Ureter (tissue), 1 donor: ENCODE results near the gene TIE1. TPM values are rescaled to one million over a fixed set of nuclear protein-coding genes. Genes with fewer than 3 reads are reported as not detected.

Experiments used
- DNase-seq: peaks from one replicate; pipeline ENCODE4 v3.0.0-alpha.2; 2020; ENCODE audit warnings: low spot score
- total RNA-seq: library from RNA; stranded (reverse); gene quantifications from one replicate; pipeline ENCODE4 v1.2.4, GENCODE V29; 2023
- donor health status: DM: yes; HTN: yes; CAD: no.

TIE1 gene
- total RNA-seq, 1 donor from 2014 or later = 21.4 TPM

DNA sequence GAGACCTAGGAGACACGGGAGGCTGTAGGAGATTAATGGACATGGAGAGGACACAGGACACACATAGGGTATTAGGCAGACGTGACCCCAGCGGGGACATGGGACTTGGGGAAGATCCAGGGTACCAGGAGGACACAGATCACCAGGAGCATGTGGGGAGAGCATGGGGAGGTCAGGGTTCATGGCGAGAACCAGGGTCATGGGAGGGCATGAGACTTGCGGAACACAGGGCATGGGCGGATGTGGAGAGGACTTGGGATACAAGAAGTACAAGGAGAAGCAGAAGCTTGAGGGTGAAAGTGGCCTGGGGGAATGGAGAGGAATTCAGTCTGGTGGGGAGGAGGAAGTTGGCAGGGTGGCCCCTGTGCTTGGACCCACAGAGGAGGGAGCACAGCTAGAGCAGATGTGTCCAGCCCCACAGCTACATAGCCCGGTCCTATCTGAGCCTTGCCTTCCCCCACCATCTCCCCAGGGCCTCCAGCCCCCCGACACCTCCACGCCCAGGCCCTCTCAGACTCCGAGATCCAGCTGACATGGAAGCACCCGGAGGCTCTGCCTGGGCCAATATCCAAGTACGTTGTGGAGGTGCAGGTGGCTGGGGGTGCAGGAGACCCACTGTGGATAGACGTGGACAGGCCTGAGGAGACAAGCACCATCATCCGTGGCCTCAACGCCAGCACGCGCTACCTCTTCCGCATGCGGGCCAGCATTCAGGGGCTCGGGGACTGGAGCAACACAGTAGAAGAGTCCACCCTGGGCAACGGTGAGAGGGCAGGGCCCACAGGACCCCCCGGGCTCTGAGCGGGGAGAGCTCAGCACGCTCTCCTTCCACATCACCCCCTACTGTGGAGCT, 12.1 kb downstream of the TIE1 start:
- DNase-seq = no peak

DNA sequence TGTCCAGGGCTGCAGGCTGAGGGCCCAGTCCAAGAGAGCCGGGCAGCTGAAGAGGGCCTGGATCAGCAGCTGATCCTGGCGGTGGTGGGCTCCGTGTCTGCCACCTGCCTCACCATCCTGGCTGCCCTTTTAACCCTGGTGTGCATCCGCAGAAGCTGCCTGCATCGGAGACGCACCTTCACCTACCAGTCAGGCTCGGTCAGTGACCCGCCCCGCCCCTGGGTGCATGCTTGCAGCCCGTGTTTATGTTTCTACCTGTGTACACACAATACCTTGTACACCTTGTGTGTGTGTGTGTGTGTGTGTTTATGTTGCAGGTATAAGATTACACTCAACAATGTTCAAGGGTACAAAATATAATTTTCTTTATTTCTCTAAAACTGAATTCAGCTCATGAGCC, 13.0 kb downstream of the TIE1 start:
- no peak for DNase-seq

DNA sequence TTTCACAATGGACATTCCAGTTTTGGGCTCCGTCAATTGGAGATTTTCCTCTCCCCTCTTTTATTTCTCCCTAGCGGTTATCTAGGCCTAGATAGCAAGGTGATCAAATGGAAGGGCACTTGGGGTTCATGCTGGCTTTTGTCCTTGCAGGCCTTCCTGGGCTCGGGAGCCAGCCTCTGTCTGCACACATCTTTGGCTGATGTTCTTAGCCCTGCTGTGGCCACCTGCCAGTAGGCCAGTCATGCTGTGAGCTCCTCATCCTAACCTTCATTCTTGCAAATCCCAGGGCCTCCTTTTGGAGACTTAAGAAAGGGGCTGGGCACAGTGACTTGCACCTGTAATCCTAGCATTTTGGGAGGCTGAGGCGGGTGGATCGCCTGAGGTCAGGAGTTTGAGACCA, 13.5 kb downstream of the TIE1 start:
- no peak for DNase-seq

DNA sequence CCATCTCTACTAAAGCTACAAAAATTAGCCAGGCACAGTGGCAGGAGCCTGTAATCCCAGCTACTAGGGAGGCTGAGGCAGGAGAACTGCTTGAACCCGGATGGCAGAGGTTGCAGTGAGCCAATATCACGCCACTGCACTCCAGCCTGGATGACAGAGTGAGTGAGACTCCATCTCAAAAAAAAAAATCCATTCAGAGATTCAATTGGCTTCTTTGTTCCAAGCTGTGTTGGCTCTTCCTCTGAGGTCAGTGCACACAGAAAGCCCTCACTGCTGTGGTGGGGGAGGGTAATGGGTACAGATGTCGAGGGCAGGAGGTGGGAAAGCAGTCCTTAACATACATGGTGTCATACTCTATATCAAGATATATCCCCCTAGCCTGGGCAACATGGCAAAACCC, 14.7 kb downstream of the TIE1 start:
- DNase-seq = no peak

DNA sequence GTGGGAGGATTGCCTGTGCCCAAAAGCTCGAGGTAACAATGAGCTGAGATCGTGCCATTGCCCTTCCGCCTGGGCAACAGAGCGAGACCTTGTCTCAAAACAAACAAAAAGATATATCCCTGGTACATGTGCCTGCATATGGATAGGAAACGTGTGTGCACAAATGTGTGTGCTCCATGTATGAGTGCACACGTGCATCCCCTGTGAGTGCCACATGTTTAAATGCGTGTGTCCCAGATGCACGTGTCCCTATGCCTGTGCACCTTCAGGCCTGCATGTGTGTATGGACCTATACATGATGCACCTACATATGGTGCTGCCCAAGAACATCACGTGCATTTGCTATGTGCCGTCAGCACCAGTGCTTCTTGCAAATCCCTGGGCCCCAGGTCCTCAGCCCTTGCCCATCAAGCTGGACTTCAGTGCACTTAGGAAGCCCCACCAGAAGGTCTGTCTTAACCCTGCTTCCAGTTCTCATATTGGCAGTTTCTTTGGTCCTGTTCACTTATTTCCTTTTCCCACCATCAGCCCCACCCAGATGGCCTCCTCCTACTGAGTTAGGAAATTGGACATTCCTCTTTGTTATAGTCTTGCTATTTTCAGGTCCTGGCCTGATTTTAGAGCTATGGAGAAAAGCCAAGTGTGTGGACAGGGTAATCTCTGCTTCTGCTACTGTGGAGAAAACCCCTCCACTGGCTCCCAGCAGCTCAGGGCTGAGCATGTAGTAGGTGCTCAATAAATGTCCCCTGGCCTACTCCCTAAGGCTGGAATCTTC, 15.4 kb downstream of the TIE1 start:
- DNase-seq = no peak

DNA sequence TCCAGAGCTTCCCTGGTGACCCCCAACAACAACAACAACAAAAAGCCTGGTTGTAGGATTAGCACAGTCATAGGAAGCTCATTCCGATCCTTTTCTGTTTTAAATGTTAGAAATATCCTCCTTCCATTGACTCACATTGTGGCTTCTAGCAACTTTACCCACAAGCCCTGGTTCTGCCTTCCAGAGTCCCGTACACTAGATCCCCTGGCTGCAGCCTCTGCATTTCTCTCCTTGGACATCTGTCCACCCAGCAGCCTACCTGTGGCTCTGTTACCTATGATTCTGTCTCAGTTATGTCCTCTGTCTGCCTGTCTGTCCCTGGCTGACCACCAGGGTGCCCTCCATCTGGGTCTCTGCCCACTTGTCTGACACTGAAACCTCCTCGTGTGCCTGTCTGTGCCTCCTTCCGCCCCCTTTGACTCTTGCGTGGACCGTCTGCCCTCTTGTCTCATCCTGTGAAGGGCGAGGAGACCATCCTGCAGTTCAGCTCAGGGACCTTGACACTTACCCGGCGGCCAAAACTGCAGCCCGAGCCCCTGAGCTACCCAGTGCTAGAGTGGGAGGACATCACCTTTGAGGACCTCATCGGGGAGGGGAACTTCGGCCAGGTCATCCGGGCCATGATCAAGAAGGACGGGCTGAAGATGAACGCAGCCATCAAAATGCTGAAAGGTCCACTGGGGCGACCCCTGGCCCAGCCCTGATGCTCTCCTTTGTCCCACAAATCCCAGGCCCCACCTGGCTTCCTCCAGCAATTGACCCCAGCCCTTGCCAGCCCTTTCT, 16.1 kb downstream of the TIE1 start:
- no peak for DNase-seq

DNA sequence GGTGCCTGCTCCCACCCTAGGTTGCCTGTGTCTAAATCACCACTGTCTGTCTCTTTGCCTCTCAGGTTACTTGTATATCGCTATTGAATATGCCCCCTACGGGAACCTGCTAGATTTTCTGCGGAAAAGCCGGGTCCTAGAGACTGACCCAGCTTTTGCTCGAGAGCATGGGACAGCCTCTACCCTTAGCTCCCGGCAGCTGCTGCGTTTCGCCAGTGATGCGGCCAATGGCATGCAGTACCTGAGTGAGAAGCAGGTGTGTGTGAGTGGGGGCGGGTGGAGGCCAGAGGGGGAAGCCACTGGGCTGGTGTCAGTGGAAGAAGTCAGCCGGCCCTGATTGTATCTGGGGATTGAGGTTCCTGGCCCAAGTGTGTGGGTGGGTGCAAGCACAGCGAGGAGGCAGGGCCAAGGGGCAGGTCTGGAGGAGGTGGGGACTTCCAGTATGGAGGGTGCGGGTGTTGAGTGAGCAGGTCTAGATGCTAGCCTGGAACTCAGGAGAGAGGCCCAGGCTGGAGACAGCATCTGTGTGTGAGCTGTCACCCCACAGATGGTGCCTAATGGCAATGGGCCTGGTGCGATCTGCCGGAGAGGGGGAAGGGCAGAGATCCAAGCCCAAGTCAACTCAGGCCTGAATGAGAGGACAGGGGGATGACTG, 17.2 kb downstream of the TIE1 start:
- no peak for DNase-seq

DNA sequence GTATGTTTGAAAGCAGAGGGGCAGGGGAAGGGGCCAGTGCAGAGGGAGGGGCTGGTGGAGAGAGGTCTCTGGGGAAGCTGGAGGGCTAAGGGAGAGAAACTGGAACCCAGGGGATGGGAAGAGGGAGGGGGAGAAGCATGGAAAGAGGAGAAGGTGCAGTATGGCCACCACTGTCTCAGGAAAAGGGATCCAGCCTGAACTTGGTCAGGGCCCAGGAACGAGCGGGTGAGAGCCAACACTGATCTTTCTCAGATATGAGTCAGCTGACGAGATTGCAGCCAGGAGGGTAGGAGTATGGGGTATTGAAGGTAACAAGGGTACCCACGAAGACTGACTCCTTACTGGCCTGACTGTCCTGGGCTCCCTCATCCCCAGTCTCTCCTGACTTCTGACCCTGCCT, 18.0 kb downstream of the TIE1 start:
- no peak for DNase-seq

DNA sequence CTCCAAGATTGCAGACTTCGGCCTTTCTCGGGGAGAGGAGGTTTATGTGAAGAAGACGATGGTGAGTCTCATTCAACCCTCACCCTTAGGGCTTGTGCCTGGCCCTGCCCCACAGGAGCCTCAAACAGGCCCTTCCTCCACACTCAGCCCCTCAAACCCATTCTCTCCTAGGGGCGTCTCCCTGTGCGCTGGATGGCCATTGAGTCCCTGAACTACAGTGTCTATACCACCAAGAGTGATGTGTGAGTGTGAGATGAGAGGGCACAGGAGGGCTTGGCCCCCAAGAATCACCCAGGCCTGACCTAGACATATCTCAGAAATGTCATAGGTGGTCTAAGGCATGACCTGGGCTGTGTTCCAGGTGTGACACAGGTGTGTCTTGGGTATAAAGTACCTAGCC, 18.5 kb downstream of the TIE1 start:
- no peak for DNase-seq

DNA sequence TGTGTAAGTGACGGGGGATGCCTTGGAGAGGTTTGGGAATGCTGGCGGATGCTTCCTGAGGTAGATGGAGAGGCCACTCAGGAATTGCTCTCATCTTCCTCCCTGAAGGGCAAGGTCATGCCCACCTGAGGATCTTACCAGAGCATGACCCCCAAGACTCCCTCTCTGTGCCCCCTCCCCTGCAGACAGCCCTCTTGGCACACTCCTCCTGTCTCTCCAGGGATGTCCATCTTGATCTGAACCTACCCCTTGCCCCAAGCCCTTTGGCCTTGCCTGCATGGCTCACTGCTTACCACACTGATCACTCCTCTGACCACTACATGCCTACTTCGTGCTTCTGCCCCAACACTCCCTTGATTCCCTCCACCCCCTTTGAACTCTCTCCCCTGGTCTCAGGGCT, 19.0 kb downstream of the TIE1 start:
- no peak for DNase-seq

DNA sequence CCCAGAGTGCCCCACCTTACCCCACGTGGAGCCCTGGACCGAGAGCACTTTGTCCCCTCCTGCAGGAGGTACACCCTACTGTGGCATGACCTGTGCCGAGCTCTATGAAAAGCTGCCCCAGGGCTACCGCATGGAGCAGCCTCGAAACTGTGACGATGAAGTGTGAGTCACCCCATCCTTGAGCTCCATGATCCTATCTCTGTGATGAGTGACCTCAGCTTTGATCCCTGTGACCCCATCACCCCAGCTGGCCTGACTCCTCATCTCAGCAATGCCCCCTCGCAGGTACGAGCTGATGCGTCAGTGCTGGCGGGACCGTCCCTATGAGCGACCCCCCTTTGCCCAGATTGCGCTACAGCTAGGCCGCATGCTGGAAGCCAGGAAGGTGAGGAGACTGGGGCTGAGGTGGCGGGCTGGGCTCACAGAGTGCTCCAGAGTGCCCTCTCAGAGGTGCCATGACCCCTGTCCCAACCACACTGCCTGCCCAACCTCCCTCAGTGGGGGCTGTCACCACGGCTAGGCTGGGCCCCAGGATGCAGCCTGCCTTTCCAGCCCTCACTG, 20.6 kb downstream of the TIE1 start:
- no peak for DNase-seq

DNA sequence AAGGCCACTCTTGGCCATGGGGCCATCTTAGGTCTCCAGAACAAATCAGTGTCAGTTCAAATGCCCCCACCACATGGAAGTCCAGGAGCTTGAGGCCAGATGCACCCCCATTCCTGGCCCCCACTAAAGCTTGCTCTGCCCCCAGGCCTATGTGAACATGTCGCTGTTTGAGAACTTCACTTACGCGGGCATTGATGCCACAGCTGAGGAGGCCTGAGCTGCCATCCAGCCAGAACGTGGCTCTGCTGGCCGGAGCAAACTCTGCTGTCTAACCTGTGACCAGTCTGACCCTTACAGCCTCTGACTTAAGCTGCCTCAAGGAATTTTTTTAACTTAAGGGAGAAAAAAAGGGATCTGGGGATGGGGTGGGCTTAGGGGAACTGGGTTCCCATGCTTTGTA, 21.7 kb downstream of the TIE1 start:
- no peak for DNase-seq

DNA sequence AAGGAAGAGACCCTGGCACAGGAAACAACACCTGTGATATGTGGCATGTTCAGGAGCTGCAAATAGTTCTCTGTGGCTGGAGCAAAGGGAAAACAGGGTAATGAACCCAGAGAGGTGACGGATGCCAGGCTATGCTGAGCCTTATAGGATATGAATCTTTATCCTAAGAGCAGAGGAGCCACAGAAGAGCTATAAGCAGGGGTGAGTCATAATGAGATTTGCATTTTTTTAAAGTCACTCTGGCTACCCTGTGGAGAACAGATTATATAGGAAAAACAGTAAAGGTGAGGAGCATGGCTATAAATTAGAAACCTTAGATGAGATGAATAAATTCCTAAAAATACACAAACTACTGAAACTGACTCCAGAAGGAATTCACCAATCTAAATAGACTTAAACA, 24.0 kb downstream of the TIE1 start:
- no peak for DNase-seq

DNA sequence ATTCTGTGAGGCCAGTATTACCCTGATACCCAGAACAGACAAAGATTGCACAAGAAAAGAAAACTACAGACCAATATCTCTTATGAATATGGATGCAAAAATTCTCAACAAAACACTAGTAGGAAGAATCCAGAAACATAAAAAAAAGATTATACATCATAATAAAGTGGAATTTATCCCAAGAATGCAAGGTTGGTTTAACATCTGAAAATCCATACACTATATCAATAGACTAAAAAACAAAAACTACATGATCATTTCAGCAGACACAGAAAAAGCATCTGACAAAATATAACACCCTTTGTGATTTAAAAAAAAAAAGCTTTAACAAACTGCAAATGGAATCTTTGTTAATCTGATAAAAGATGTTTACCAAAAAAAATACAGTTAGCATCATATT, 24.6 kb downstream of the TIE1 start:
- no peak for DNase-seq

DNA sequence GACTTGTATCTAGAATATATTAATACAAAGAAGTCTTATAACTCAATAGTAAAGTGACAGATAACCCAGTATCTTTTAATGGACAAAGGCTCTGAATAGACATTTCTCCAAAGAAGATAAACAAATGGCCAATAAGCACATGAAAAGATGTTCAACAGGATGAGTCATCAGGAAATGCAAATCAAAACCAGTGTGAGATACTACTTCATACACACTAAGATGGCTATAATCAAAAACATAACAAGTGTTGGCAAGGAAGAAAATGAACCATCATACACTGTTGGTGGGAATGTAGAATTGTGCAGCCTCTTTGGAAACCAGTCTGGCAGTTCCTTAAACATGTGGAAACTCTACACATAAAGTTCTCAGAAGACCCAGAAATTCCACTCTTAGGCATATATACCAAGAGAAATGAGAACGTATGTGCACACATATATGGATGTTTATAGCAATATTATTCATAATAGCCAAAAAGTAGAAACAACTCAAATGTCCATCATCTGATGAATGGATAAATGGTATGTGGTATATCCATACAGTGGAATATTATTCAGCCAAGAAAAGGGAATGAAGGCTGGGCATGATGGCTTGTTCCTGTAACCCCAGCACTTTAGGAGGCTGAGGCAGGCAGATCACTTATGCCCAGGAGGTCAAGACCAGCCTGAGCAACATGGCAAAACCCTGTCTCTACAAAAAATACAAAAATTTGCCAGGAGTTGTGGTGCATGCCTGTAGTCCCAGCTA, 26.9 kb downstream of the TIE1 start:
- no peak for DNase-seq

DNA sequence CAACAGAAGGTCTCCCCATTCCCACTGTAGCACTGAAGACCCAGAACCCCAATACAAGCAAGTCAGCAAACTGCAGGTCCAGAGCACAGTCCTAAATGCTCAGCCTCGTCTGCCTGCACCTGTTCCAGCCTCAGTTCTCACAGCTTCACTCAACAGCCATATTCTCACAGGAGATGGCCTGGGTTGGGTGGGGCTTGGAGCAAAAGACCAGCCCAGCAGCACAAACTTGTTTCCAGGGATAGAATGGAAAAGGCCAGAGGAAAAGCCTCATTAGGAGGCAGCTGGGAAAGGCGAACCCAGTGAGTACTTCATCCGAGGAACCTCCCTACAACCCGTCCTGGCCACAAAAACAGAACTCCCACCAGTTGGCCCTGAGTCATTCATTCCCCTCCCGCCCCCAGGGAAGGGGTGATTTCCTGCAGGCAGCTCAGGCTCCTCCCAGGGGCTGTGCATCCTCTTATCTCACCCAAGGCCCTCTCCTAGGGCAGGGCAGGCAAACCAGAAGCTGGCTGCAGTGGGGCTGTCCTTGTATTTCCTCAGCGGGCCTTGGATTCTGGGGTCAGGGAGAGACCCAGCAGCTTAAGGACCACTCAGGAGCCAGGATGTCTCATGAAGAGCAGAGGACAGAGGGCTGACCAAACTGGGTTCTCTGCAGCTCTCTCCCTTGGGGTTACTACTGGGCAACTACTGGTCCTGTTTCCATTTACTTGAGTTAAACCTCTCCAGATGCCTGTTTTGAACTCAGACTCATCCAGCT, 29.4 kb downstream of the TIE1 start:
- DNase-seq = no peak

DNA sequence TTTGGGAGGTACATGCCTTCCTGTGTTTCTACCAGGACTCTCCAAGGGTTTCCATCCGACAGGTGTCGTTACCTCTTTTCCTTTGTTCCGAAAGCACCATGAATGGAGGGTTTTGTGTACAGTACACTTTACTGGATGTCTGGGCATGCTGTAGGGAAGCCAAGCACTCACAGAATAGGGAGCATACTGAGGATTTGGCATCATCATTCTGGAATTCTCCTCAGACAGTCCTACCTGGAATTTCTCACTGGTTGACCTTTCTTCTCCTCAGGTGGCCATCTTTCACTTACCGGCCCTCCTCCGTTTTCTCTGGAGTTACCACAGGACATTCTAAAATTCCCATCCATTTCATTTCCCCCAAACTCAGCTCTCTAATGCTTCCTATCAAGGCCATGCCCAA, 30.9 kb downstream of the TIE1 start:
- no peak for DNase-seq

DNA sequence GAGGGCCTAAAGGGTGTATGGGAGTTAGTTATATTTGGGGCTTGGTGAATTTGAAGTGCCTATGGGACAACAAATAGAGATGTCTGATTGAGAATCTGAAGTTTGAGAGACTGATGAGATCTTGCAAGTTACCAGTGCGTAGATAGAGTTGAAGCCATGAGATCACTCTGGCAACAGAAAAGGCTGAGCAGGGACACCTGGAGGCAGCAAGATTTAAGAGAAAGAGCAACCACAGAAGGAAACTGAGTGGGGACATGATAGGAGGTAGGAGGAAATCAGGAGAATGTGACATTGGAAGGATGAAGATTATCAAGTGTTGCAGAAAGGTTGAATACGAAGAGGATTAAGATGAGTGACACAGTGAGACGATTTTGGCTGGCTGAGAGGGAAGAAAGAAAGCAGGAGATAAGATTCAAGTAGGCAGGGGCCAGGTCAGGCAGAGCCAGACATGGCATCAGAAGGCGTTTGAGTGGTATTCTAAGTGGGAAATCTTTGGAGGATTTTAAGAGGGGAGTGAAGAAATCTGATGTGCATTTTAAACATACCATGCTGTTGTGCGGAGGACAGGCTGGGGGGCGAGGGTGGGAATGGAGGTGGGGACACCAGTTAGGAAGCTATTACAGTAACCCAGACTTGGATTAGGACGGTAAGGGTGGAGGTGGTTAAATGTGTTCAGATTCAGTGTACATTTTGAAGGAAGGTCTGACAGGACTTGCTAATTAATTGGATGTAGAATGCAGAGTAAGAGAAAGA, 33.8 kb downstream of the TIE1 start:
- DNase-seq = no peak

DNA sequence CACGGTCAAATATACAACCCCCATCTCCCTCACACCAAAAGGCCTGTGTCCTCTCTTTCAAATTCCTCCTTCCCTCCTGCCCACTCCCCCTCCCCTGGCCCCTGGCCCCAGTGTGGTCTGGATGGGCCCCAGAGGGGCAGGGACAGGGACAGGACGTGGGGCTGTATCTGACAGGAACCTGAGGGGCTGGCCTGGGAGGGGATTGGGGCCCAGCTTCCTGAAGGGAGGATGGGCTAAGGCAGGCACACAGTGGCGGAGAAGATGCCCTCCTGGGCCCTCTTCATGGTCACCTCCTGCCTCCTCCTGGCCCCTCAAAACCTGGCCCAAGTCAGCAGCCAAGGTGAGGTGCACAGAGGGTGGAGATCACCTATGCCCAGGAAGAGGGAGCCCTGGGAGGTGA, 36.8 kb downstream of the TIE1 start, which contains the start of gene MPL:
MPL (plus strand) TSS at position 231 of the 400 bp plus-strand sequence; CDS start at position 262, 31 bp downstream.
- no peak for DNase-seq
